ENCODE data around the gene ZNF639. TPM values are rescaled to one million over a fixed set of nuclear protein-coding genes. Genes with fewer than 3 reads are reported as not detected.

ZNF639 gene
- total and polyA plus RNA-seq, 9 of the 15 experiments (the other 6 are each of a cell fraction or from before 2014, with no cell fraction given), result 17.6 to 88.1 (median 53.7) TPM

DNA sequence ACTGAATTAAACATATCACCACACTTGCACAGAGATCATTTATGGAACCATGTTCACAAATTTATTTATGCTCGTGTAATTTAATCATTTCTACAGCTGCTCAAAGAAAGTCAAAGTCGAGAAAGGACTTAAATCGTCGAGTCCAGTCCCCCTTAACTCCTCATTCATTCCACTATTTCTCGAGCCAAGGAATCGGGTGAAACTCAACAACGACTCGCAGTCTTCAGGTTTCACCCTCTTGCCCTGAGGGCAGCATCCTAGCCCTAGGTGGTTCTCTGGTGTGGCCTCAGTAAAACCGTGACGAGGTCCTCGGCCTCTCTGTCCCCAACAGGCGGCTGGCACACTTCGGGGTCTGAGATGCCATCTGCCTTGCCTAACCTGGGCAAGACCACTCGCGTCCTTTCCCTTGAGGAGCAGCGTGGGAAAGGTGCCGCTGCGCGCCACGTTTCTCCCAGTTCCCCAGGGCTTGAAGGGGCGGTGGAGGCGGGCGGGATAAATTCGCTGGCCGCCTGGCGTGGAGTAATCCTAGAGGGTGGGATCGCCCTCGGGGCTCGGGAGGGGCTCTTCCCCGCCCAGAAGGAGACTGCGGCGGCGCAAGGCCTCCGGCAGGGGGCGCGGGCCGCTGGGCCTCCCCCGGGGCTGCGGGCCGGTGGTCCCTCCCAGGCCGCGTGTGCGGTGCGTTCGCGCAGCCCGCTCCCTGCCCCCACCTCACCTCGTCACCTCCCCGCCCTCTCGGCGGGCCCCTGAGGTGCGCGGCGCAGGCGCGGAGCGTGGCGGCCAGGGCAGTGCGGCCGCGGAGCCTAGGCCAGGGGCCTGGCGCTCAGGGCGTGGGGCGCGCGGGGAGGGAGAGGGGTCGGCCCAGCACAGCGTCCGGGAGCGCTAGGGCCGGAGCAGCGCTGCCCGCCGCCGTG lies at the start of gene ZNF639 (continued):
- TF ChIP-seq ZBTB1 (CRISPR knock-in tag; IDR thresholded peaks at IDR 0.05; ENCODE audit: borderline replicate concordance, low read depth) (peak; percentile 88), ZNF224 (CRISPR knock-in tag; IDR thresholded peaks at IDR 0.05) (peak; percentile 90), IRF2 (CRISPR knock-in tag; IDR thresholded peaks at IDR 0.05) (no peak), TAF15 (IDR thresholded peaks at IDR 0.05; ENCODE audit: low read depth, low read length) (no peak), POLR2A (conservative IDR thresholded peaks at IDR 0.05) (peak; percentile 37), CCNT2 (IDR thresholded peaks at IDR 0.05; ENCODE audit: borderline replicate concordance, extremely low read depth, insufficient read length, low read depth, low read length) (peak; percentile 66), NONO (IDR thresholded peaks at IDR 0.05; ENCODE audit: low read depth in 2 of 2, low read length in 1 of 2) (peak; percentile 48 to 96; a peak in 3 of 4 replicates), TARDBP (IDR thresholded peaks at IDR 0.05) (0 out of 2 replicates have a peak, but pooled peaks have one; percentile 26), ETV6 (IDR thresholded peaks at IDR 0.05; ENCODE audit: borderline replicate concordance in 1 of 2, low read depth in 2 of 2, low read length in 1 of 2) (no peak), ETV6 (CRISPR knock-in tag; IDR thresholded peaks at IDR 0.05; ENCODE audit: borderline replicate concordance) (peak; percentile 98; the same call in 1 of the 2 replicates), TBP (optimal IDR thresholded peaks at IDR 0.05; ENCODE audit: low read depth, low read length) (peak; percentile 39), ZNF431 (CRISPR knock-in tag; IDR thresholded peaks at IDR 0.05) (peak; percentile 91), GATAD2A (IDR thresholded peaks at IDR 0.05) (peak; percentile 91; the same call in 1 of the 2 replicates), ZNF232 (CRISPR knock-in tag; IDR thresholded peaks at IDR 0.05) (peak; percentile 95), ZC3H4 (CRISPR knock-in tag; IDR thresholded peaks at IDR 0.05; ENCODE audit: borderline replicate concordance) (peak; percentile 14)
- TF ChIP-seq, protein P1, sequence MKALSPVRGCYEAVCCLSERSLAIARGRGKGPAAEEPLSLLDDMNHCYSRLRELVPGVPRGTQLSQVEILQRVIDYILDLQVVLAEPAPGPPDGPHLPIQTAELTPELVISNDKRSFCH (CRISPR knock-in tag; IDR thresholded peaks at IDR 0.05), result no peak
- TF ChIP-seq, protein P1 (tag; IDR thresholded peaks at IDR 0.05), result 0 out of 2 replicates have a peak, but pooled peaks have one; percentile 54
- TF ChIP-seq, protein P2, sequence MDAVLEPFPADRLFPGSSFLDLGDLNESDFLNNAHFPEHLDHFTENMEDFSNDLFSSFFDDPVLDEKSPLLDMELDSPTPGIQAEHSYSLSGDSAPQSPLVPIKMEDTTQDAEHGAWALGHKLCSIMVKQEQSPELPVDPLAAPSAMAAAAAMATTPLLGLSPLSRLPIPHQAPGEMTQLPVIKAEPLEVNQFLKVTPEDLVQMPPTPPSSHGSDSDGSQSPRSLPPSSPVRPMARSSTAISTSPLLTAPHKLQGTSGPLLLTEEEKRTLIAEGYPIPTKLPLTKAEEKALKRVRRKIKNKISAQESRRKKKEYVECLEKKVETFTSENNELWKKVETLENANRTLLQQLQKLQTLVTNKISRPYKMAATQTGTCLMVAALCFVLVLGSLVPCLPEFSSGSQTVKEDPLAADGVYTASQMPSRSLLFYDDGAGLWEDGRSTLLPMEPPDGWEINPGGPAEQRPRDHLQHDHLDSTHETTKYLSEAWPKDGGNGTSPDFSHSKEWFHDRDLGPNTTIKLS (IDR thresholded peaks at IDR 0.05; ENCODE audit: borderline replicate concordance, low read depth), result peak; percentile 50; the same call in 1 of the 2 replicates
- TF ChIP-seq, protein P3, sequence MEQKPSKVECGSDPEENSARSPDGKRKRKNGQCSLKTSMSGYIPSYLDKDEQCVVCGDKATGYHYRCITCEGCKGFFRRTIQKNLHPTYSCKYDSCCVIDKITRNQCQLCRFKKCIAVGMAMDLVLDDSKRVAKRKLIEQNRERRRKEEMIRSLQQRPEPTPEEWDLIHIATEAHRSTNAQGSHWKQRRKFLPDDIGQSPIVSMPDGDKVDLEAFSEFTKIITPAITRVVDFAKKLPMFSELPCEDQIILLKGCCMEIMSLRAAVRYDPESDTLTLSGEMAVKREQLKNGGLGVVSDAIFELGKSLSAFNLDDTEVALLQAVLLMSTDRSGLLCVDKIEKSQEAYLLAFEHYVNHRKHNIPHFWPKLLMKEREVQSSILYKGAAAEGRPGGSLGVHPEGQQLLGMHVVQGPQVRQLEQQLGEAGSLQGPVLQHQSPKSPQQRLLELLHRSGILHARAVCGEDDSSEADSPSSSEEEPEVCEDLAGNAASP (IDR thresholded peaks at IDR 0.05), result no peak
- TF ChIP-seq, protein P4, sequence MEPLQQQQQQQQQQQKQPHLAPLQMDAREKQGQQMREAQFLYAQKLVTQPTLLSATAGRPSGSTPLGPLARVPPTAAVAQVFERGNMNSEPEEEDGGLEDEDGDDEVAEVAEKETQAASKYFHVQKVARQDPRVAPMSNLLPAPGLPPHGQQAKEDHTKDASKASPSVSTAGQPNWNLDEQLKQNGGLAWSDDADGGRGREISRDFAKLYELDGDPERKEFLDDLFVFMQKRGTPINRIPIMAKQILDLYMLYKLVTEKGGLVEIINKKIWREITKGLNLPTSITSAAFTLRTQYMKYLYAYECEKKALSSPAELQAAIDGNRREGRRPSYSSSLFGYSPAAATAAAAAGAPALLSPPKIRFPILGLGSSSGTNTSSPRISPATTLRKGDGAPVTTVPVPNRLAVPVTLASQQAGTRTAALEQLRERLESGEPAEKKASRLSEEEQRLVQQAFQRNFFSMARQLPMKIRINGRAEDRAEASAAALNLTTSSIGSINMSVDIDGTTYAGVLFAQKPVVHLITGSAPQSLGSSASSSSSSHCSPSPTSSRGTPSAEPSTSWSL (CRISPR knock-in tag; IDR thresholded peaks at IDR 0.05; ENCODE audit: borderline replicate concordance), result no peak
- TF ChIP-seq, protein P5, sequence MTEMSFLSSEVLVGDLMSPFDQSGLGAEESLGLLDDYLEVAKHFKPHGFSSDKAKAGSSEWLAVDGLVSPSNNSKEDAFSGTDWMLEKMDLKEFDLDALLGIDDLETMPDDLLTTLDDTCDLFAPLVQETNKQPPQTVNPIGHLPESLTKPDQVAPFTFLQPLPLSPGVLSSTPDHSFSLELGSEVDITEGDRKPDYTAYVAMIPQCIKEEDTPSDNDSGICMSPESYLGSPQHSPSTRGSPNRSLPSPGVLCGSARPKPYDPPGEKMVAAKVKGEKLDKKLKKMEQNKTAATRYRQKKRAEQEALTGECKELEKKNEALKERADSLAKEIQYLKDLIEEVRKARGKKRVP (CRISPR knock-in tag; IDR thresholded peaks at IDR 0.05), result no peak

Measured in K562 (cell line).